Gastroesophageal sphincter (tissue), 3 donors: ENCODE data around the gene RBM19.

Experiments used
- CTCF ChIP-seq, 4 experiments: fragments of 200-600 bp in 2 of 4; fragments of 450-650 bp in 2 of 4; sonication (generic) in 1 of 4; IDR thresholded peaks; one replicate each; pipeline ENCODE4 v1.5.1; 2017 to 2019; ENCODE audit warnings: antibody characterized with exemption in 4 of 4, mild to moderate bottlenecking in 2 of 4, moderate library complexity in 2 of 4
- POLR2A ChIP-seq, 2 donors: fragments of 450-650 bp; IDR thresholded peaks; one replicate each; pipeline ENCODE4 v1.6.1; 2017; ENCODE audit warnings: antibody characterized with exemption in 2 of 2, mild to moderate bottlenecking in 2 of 2, moderate library complexity in 1 of 2
- POLR2AphosphoS5 ChIP-seq: sonication (generic); formaldehyde crosslinking; IDR thresholded peaks from one replicate; pipeline ENCODE4 v1.6.1; 2017; ENCODE audit warnings: antibody characterized with exemption

GRCh38 chr12:113840401-113841042 is 125.6 kb downstream of the RBM19 start:
- TF ChIP-seq POLR2AphosphoS5: no peak
- no peak for TF ChIP-seq CTCF (IDR thresholded peaks at IDR 0.05)
- no peak for TF ChIP-seq POLR2A (IDR thresholded peaks at IDR 0.05)
